ENCODE data around the gene TRPC4AP.

TRPC4AP gene

GRCh38 chr20:34968042-34968775 lies 124.4 kb downstream of the TRPC4AP start:
- DNase-seq (ENCODE audit: low read depth) = no peak

- DNase-seq (ENCODE audit: low read depth) = no peak
Observed at GRCh38 chr20:34967421-34967820, 125.2 kb downstream of the TRPC4AP start.

GRCh38 chr20:34965051-34965450 lies 127.6 kb downstream of the TRPC4AP start:
- no peak for DNase-seq (ENCODE audit: low read depth)

- no peak for DNase-seq (ENCODE audit: low read depth)
Observed at GRCh38 chr20:34964486-34964885, 128.1 kb downstream of the TRPC4AP start.

- no peak for DNase-seq (ENCODE audit: low read depth)
Observed at GRCh38 chr20:34956751-34957472, 135.7 kb downstream of the TRPC4AP start.

- DNase-seq (ENCODE audit: low read depth) = no peak
Observed at GRCh38 chr20:34956041-34956458, 136.6 kb downstream of the TRPC4AP start.

GRCh38 chr20:34955231-34956040 lies 137.2 kb downstream of the TRPC4AP start, which contains the start of the genes GSS and MYH7B:
GSS (minus strand) TSS chr20:34955806; CDS start chr20:34951852, 3,954 bp downstream.
MYH7B (plus strand) TSS chr20:34955868; CDS start chr20:34978006, 22,138 bp downstream.
- peak; percentile 95 for DNase-seq (ENCODE audit: low read depth)

- DNase-seq (ENCODE audit: low read depth) = peak; percentile 43
Observed at GRCh38 chr20:34954904-34955230, 137.7 kb downstream of the TRPC4AP start.

- DNase-seq (ENCODE audit: low read depth) = no peak
Observed at GRCh38 chr20:34953960-34954359, 138.6 kb downstream of the TRPC4AP start.

GRCh38 chr20:34952671-34953070 lies 139.9 kb downstream of the TRPC4AP start:
- DNase-seq (ENCODE audit: low read depth) = no peak

All from fibroblast of gingiva (primary cell).